AG09309 (cell line): ENCODE measurements around the gene ATP7B.
"Not testable (repeated sequence)": the region's sequence is repeated elsewhere in the genome, so short reads cannot be mapped to it uniquely, and the experiment has no call there.

Experiments
- DNase-seq: peaks from one replicate; pipeline ENCODE4 v3.0.0-alpha.2; 2010; ENCODE audit warnings: low read depth
- H3K4me3 ChIP-seq: 2 replicates; pipeline ENCODE4 v1.5.1; 2011; ENCODE audit warnings: mild to moderate bottlenecking, low read depth, low read length, moderate library complexity; ENCODE audit not compliant: control insufficient read depth
- CTCF ChIP-seq: IDR thresholded peaks from 2 replicates; pipeline ENCODE4 v1.5.1; 2011; ENCODE audit warnings: mild to moderate bottlenecking, low read depth, low read length, inconsistent platforms; ENCODE audit not compliant: insufficient read depth, control insufficient read depth; ENCODE audit errors: missing control alignments

The ATP7B gene

GRCh38 chr13:52036037-52036436 lies 24.8 kb upstream of the ATP7B start:
- H3K4me3 ChIP-seq, result no peak overlapping the region
- no peak for DNase-seq
- no peak for TF ChIP-seq CTCF

- no peak for TF ChIP-seq CTCF
- no peak overlapping the region for H3K4me3 ChIP-seq
- no peak for DNase-seq
Measured at GRCh38 chr13:52034616-52035226, 23.5 kb upstream of the ATP7B start.

- TF ChIP-seq CTCF, result no peak
- H3K4me3 ChIP-seq, result no peak overlapping the region
- DNase-seq, result no peak
Measured at GRCh38 chr13:52033039-52033438, 21.8 kb upstream of the ATP7B start.

GRCh38 chr13:52030401-52030800 lies 19.2 kb upstream of the ATP7B start:
- not testable (repeated sequence) for H3K4me3 ChIP-seq, DNase-seq

- no peak for TF ChIP-seq CTCF
- no peak for DNase-seq
- no peak overlapping the region for H3K4me3 ChIP-seq
Measured at GRCh38 chr13:52029569-52029968, 18.3 kb upstream of the ATP7B start.

GRCh38 chr13:52027832-52028231 lies 16.6 kb upstream of the ATP7B start:
- no peak overlapping the region for H3K4me3 ChIP-seq
- DNase-seq, result no peak
- TF ChIP-seq CTCF, result no peak

GRCh38 chr13:52026246-52026626 lies 15.0 kb upstream of the ATP7B start:
- no peak for DNase-seq
- no peak overlapping the region for H3K4me3 ChIP-seq
- no peak for TF ChIP-seq CTCF
